SKM-1 treated with dmso at 0.1 percent for 144 hours (cell line): ENCODE measurements around the gene ZBTB37.
"Not testable (repeated sequence)": the region's sequence is repeated elsewhere in the genome, so short reads cannot be mapped to it uniquely, and the experiment has no call there.

Source experiments
- DNase-seq: peaks from one replicate; lab custom pipeline; 2025; ENCODE audit not compliant: unreplicated experiment; lab: John Stamatoyannopoulos, UW

The ZBTB37 gene

GRCh38 chr1:173900992-173901391 lies 32.8 kb downstream of the ZBTB37 start:
- DNase-seq = no peak

- DNase-seq = no peak
Observed at GRCh38 chr1:173903827-173904531, 35.8 kb downstream of the ZBTB37 start.

- no peak for DNase-seq
Observed at GRCh38 chr1:173913111-173913510, 44.9 kb downstream of the ZBTB37 start.

GRCh38 chr1:173914366-173914871 lies 46.2 kb downstream of the ZBTB37 start:
- peak; percentile 57 for DNase-seq

GRCh38 chr1:173915596-173915995 lies 47.4 kb downstream of the ZBTB37 start:
- no peak for DNase-seq

GRCh38 chr1:173916667-173917066 lies 48.5 kb downstream of the ZBTB37 start:
- DNase-seq = no peak

- DNase-seq = no peak
Observed at GRCh38 chr1:173917149-173917548, 49.0 kb downstream of the ZBTB37 start, which contains the start of gene SERPINC1. Gene SERPINC1 (minus strand): TSS chr1:173917327. CDS start chr1:173917259, 68 bp downstream.

GRCh38 chr1:173917635-173918493 lies 49.7 kb downstream of the ZBTB37 start:
- DNase-seq = no peak

GRCh38 chr1:173920861-173921260 lies 52.7 kb downstream of the ZBTB37 start:
- no peak for DNase-seq

GRCh38 chr1:173925306-173926242 lies 57.4 kb downstream of the ZBTB37 start:
- no peak for DNase-seq

- not testable (repeated sequence) for DNase-seq
Observed at GRCh38 chr1:173930541-173930940, 62.4 kb downstream of the ZBTB37 start.

GRCh38 chr1:173934440-173934839 lies 66.3 kb downstream of the ZBTB37 start:
- DNase-seq = no peak

GRCh38 chr1:173937062-173937461 lies 68.9 kb downstream of the ZBTB37 start:
- DNase-seq = no peak

- no peak for DNase-seq
Observed at GRCh38 chr1:173946380-173946921, 78.3 kb downstream of the ZBTB37 start.

GRCh38 chr1:173948594-173948993 lies 80.4 kb downstream of the ZBTB37 start:
- no peak for DNase-seq
